ENCODE measurements around the gene MUTYH. TPM values are rescaled to one million over a fixed set of nuclear protein-coding genes. Genes with fewer than 3 reads are reported as not detected.

The MUTYH gene
- total and polyA plus RNA-seq, 9 of the 15 experiments (the other 6 are each of a cell fraction or from before 2014, with no cell fraction given), result 3.4 to 53.5 (median 29.0) TPM

DNA sequence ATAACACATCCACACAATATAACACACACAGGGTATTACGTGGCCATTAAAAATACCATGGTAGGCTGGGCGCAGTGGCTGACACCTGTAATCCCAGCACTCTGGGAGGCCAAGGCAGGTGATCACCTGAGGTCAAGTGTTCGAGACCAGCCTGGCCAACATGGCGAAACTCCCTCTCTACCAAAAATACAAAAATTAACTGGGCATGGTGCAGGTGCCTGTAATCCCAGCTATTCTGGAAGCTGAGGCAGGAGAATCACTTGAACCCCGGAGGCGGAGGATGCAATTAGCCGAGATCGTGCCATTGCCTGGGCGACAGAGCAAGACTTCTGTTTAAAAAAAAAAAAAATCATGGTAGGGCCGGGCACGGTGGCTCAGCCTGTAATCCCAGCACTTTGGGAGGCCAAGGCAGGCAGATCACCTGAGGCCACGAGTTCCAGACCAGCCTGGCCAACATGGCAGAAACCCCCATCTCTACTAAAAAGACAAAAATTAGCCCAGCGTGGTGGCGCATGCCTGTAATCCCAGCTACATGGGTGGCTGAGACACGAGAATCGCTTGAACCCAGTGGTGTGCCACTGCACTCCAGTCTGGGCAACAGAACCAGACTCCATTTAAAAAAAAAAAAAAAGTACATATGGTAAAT, 37.6 kb downstream of the MUTYH start (continued):
- TF ChIP-seq, protein P1, sequence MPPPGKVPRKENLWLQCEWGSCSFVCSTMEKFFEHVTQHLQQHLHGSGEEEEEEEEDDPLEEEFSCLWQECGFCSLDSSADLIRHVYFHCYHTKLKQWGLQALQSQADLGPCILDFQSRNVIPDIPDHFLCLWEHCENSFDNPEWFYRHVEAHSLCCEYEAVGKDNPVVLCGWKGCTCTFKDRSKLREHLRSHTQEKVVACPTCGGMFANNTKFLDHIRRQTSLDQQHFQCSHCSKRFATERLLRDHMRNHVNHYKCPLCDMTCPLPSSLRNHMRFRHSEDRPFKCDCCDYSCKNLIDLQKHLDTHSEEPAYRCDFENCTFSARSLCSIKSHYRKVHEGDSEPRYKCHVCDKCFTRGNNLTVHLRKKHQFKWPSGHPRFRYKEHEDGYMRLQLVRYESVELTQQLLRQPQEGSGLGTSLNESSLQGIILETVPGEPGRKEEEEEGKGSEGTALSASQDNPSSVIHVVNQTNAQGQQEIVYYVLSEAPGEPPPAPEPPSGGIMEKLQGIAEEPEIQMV (tag; conservative IDR thresholded peaks at IDR 0.05; ENCODE audit: low read depth), result no peak

- FAIRE-seq, result no peak
- DNase-seq (ENCODE audit: extremely low read depth in 1 of 4, low spot score in 3 of 4), result no peak
- Histone ChIP-seq H3K79me2 (ENCODE audit: control insufficient read depth, insufficient read depth, low read length) (peaks cover 9% of the 10 kb centered on the region; the same call in 2 of the 3 replicates), H3K36me3 (ENCODE audit: control insufficient read depth, insufficient read depth, low read length) (no peaks in the 10 kb centered on the region), H3K4me3 (no peak overlapping the region), H3K9me1 (ENCODE audit: control insufficient read depth, insufficient read depth, low read length) (no peaks in the 10 kb centered on the region), H2AFZ (ENCODE audit: low read depth, low read length) (peak overlapping the region; percentile 26; the same call in 1 of the 2 replicates), H3K4me1 (replicated peaks in 1 of 2; ENCODE audit: control insufficient read depth in 2 of 2, insufficient read depth in 2 of 2, low read length in 2 of 2) (peaks cover 24 to 30% of the 10 kb centered on the region in 2 experiments), H3K27ac (ENCODE audit: extremely low read depth, low read depth, low read length) (no peak overlapping the region), H3K9ac (ENCODE audit: insufficient read depth in 1 of 2, low read depth in 2 of 2, low read length in 2 of 2) (no peak overlapping the region), H3K9me3 (replicated peaks; ENCODE audit: control insufficient read depth, insufficient read depth, low read depth, low read length) (no peaks in the 10 kb centered on the region), H3K27me3 (ENCODE audit: control insufficient read depth in 2 of 2, insufficient read depth in 2 of 2, low read length in 2 of 2) (no peaks in the 10 kb centered on the region), H4K20me1 (replicated peaks; ENCODE audit: control insufficient read depth, insufficient read depth, low read length) (no peaks in the 10 kb centered on the region), H3K4me2 (ENCODE audit: insufficient read depth, low read length) (no peak overlapping the region)
- BruUV-seq (replicated peaks), result no TSS peak
- POLR2A ChIA-PET, result interaction anchor here (0.6 to 4.1 kb wide), 5 partner anchors 7 to 592 kb away, joined by 3 to 44 read pairs (median 3); partner anchors contain the start of genes HECTD3 and UROD
- intact Hi-C loops (cut with micrococcal nuclease) (loop anchor here (1.0 to 5.0 kb wide), 5 partner anchors 68 to 568 kb away; partner anchors contain the start of gene RNU5D-1), in situ Hi-C loops (cut with MboI) (loop anchor here (5.0 to 10.0 kb wide), 4 partner anchors 288 to 576 kb away; partner anchors contain the start of genes HECTD3, PTCH2 and UROD)
- 5% methylated on average over 2 of the region's 2 CpGs for WGBS (ENCODE audit: insufficient coverage, low coverage, missing lambda C conversion rate)
- ATAC-seq, result no peak
- CTCF ChIA-PET (ENCODE audit: low intra/inter-chr PET ratio), result interaction anchor here (0.5 to 5.3 kb wide), 9 partner anchors 21 to 571 kb away, joined by 3 to 58 read pairs (median 4); partner anchors contain the start of gene RNU5D-1
- TF ChIP-seq ZNF318 (IDR thresholded peaks at IDR 0.05; ENCODE audit: borderline replicate concordance in 1 of 2, low read depth in 1 of 2), result no peak
- no peak for TF ChIP-seq ETS1 (conservative IDR thresholded peaks at IDR 0.05; ENCODE audit: control insufficient read depth, low read depth, low read length)
- no peak for TF ChIP-seq MLX (CRISPR knock-in tag; conservative IDR thresholded peaks at IDR 0.05)
- TF ChIP-seq MTF1 (CRISPR knock-in tag; IDR thresholded peaks at IDR 0.05; ENCODE audit: borderline replicate concordance), result no peak
Observed at GRCh38 chr1:45300669-45300997, 39.6 kb downstream of the MUTYH start.

Measured in K562 (cell line).